ENCODE data around the gene CES2. TPM values are rescaled to one million over a fixed set of nuclear protein-coding genes. Genes with fewer than 3 reads are reported as not detected.
"Not testable (repeated sequence)": the region's sequence is repeated elsewhere in the genome, so short reads cannot be mapped to it uniquely, and the experiment has no call there.

Gene CES2
- total RNA-seq, 1 experiment from 2014 or later = 8.3 TPM

- Histone ChIP-seq H3K4me3 (ENCODE audit: insufficient read depth, low read depth, low read length) (no peak overlapping the region), H3K27me3 (ENCODE audit: control insufficient read depth, insufficient read depth, low read length) (peaks cover 26% of the 10 kb centered on the region; the same call in 1 of the 2 replicates), H3K36me3 (replicated peaks; ENCODE audit: control insufficient read depth, insufficient read depth, low read length) (peaks cover 6% of the 10 kb centered on the region)
- no peak for DNase-seq
Observed at GRCh38 chr16:66946541-66946940, 11.2 kb downstream of the CES2 start.

GRCh38 chr16:66946974-66947301 is 11.6 kb downstream of the CES2 start:
- Histone ChIP-seq H3K36me3 (replicated peaks; ENCODE audit: control insufficient read depth, insufficient read depth, low read length) (peaks cover 3% of the 10 kb centered on the region), H3K27me3 (ENCODE audit: control insufficient read depth, insufficient read depth, low read length) (peaks cover 26% of the 10 kb centered on the region; the same call in 1 of the 2 replicates), H3K4me3 (ENCODE audit: insufficient read depth, low read depth, low read length) (no peak overlapping the region)
- DNase-seq = no peak

- no peaks in the 10 kb centered on the region; the same call in 1 of the 2 replicates for H3K36me3 ChIP-seq (replicated peaks; ENCODE audit: control insufficient read depth, insufficient read depth, low read length)
- peaks cover 26% of the 10 kb centered on the region; the same call in 1 of the 2 replicates for H3K27me3 ChIP-seq (ENCODE audit: control insufficient read depth, insufficient read depth, low read length)
- H3K4me3 ChIP-seq (ENCODE audit: insufficient read depth, low read depth, low read length) = no peak overlapping the region
Observed at GRCh38 chr16:66947302-66948065, 12.2 kb downstream of the CES2 start.

GRCh38 chr16:66948134-66948836 is 13.0 kb downstream of the CES2 start:
- H3K36me3 ChIP-seq (replicated peaks; ENCODE audit: control insufficient read depth, insufficient read depth, low read length) = no peaks in the 10 kb centered on the region
- H3K27me3 ChIP-seq (ENCODE audit: control insufficient read depth, insufficient read depth, low read length) = peaks cover 26% of the 10 kb centered on the region; the same call in 1 of the 2 replicates
- peak; percentile 56 for DNase-seq
- H3K4me3 ChIP-seq (ENCODE audit: insufficient read depth, low read depth, low read length) = peak overlapping the region; percentile 14; the same call in 1 of the 2 replicates

More at GRCh38 chr16:66947302-66948065, 12.2 kb downstream of the CES2 start:
- DNase-seq = peak; percentile 92

GRCh38 chr16:66948837-66949225 is 13.5 kb downstream of the CES2 start:
- no peak overlapping the region for H3K4me3 ChIP-seq (ENCODE audit: insufficient read depth, low read depth, low read length)
- H3K27me3 ChIP-seq (ENCODE audit: control insufficient read depth, insufficient read depth, low read length) = peaks cover 26% of the 10 kb centered on the region; the same call in 1 of the 2 replicates
- DNase-seq = no peak
- H3K36me3 ChIP-seq (replicated peaks; ENCODE audit: control insufficient read depth, insufficient read depth, low read length) = no peaks in the 10 kb centered on the region

- no peak for DNase-seq
Observed at GRCh38 chr16:66949472-66949871, 14.2 kb downstream of the CES2 start.

GRCh38 chr16:66950437-66950836 is 15.1 kb downstream of the CES2 start:
- H3K36me3 ChIP-seq (replicated peaks; ENCODE audit: control insufficient read depth, insufficient read depth, low read length) = no peaks in the 10 kb centered on the region
- no peak overlapping the region for H3K4me3 ChIP-seq (ENCODE audit: insufficient read depth, low read depth, low read length)
- DNase-seq = no peak
- H3K27me3 ChIP-seq (ENCODE audit: control insufficient read depth, insufficient read depth, low read length) = peaks cover 26% of the 10 kb centered on the region; the same call in 1 of the 2 replicates

More at GRCh38 chr16:66949472-66949871, 14.2 kb downstream of the CES2 start:
- H3K36me3 ChIP-seq (replicated peaks; ENCODE audit: control insufficient read depth, insufficient read depth, low read length) = no peaks in the 10 kb centered on the region
- peaks cover 26% of the 10 kb centered on the region; the same call in 1 of the 2 replicates for H3K27me3 ChIP-seq (ENCODE audit: control insufficient read depth, insufficient read depth, low read length)
- no peak overlapping the region for H3K4me3 ChIP-seq (ENCODE audit: insufficient read depth, low read depth, low read length)

- Histone ChIP-seq H3K27me3 (ENCODE audit: control insufficient read depth, insufficient read depth, low read length) (peaks cover 26% of the 10 kb centered on the region; the same call in 1 of the 2 replicates), H3K36me3 (replicated peaks; ENCODE audit: control insufficient read depth, insufficient read depth, low read length) (no peaks in the 10 kb centered on the region), H3K4me3 (ENCODE audit: insufficient read depth, low read depth, low read length) (no peak overlapping the region)
- no peak for DNase-seq
Observed at GRCh38 chr16:66950971-66951790, 15.9 kb downstream of the CES2 start.

GRCh38 chr16:66952430-66953110 is 17.3 kb downstream of the CES2 start:
- Histone ChIP-seq H3K27me3 (ENCODE audit: control insufficient read depth, insufficient read depth, low read length) (peaks cover 22% of the 10 kb centered on the region; the same call in 1 of the 2 replicates), H3K36me3 (replicated peaks; ENCODE audit: control insufficient read depth, insufficient read depth, low read length) (no peaks in the 10 kb centered on the region), H3K4me3 (ENCODE audit: insufficient read depth, low read depth, low read length) (no peak overlapping the region)
- DNase-seq = no peak

GRCh38 chr16:66953462-66954096 is 18.3 kb downstream of the CES2 start:
- no peak overlapping the region for H3K4me3 ChIP-seq (ENCODE audit: insufficient read depth, low read depth, low read length)
- H3K36me3 ChIP-seq (replicated peaks; ENCODE audit: control insufficient read depth, insufficient read depth, low read length) = no peaks in the 10 kb centered on the region
- H3K27me3 ChIP-seq (ENCODE audit: control insufficient read depth, insufficient read depth, low read length) = peaks cover 12% of the 10 kb centered on the region; the same call in 1 of the 2 replicates
- no peak for DNase-seq

- H3K27me3 ChIP-seq (ENCODE audit: control insufficient read depth, insufficient read depth, low read length) = peaks cover 6% of the 10 kb centered on the region; the same call in 1 of the 2 replicates
- DNase-seq = peak; percentile 82
- H3K4me3 ChIP-seq (ENCODE audit: insufficient read depth, low read depth, low read length) = no peak overlapping the region
- H3K36me3 ChIP-seq (replicated peaks; ENCODE audit: control insufficient read depth, insufficient read depth, low read length) = no peaks in the 10 kb centered on the region
Observed at GRCh38 chr16:66954097-66954659, 18.9 kb downstream of the CES2 start.

- not testable (repeated sequence) for DNase-seq; H3K4me3 ChIP-seq (ENCODE audit: insufficient read depth, low read depth, low read length); H3K27me3 ChIP-seq (ENCODE audit: control insufficient read depth, insufficient read depth, low read length); H3K36me3 ChIP-seq (replicated peaks; ENCODE audit: control insufficient read depth, insufficient read depth, low read length)
Observed at GRCh38 chr16:66955363-66956153, 20.2 kb downstream of the CES2 start.

GRCh38 chr16:66956154-66956457 is 20.8 kb downstream of the CES2 start:
- not testable (repeated sequence) for DNase-seq; H3K27me3 ChIP-seq (ENCODE audit: control insufficient read depth, insufficient read depth, low read length); H3K4me3 ChIP-seq (ENCODE audit: insufficient read depth, low read depth, low read length); H3K36me3 ChIP-seq (replicated peaks; ENCODE audit: control insufficient read depth, insufficient read depth, low read length)
